Keratinocyte (primary cell): ENCODE data around the gene SLC25A23. TPM values are rescaled to one million over a fixed set of nuclear protein-coding genes. Genes with fewer than 3 reads are reported as not detected.
"Not testable (repeated sequence)": the region's sequence is repeated elsewhere in the genome, so short reads cannot be mapped to it uniquely, and the experiment has no call there.

Experiments used
- DNase-seq: peaks from one replicate; pipeline ENCODE4 v3.0.0-alpha.2; 2011; ENCODE audit warnings: low read depth, missing footprints, low spot score
- FAIRE-seq: peaks from 2 replicates; lab custom pipeline; 2011; peaks lifted over from hg19 to GRCh38; lab: Jason Lieb, UNC
- H2AFZ ChIP-seq: 2 replicates; pipeline ENCODE4 v1.6.0; 2012; ENCODE audit warnings: low read length, control low read depth, inconsistent platforms; ENCODE audit not compliant: control insufficient read depth
- H3K27ac ChIP-seq: 2 replicates; pipeline ENCODE4 v1.5.1; 2011; ENCODE audit warnings: low read length; ENCODE audit not compliant: control insufficient read depth, insufficient read depth
- H3K27me3 ChIP-seq: 3 replicates; pipeline ENCODE4 v1.6.0; 2011; ENCODE audit warnings: low read length; ENCODE audit not compliant: control insufficient read depth, insufficient read depth; ENCODE audit errors: extremely low read depth
- H3K36me3 ChIP-seq, 2 experiments: 2 replicates in 1 of 2; 3 replicates in 1 of 2; pipeline ENCODE4 v1.5.1; 2011; ENCODE audit warnings: low read length in 2 of 2, mild to moderate bottlenecking in 1 of 2; ENCODE audit not compliant: control insufficient read depth in 2 of 2, insufficient read depth in 2 of 2; ENCODE audit errors: extremely low read depth in 1 of 2
- H3K4me1 ChIP-seq: 3 replicates; pipeline ENCODE4 v1.5.1; 2011; ENCODE audit warnings: low read length; ENCODE audit not compliant: control insufficient read depth, insufficient read depth; ENCODE audit errors: extremely low read depth
- H3K4me2 ChIP-seq: 3 replicates; pipeline ENCODE4 v1.6.0; 2011; ENCODE audit warnings: low read depth, low read length; ENCODE audit not compliant: control insufficient read depth, insufficient read depth; ENCODE audit errors: extremely low read depth
- H3K4me3 ChIP-seq, 3 experiments: fragments of 200-600 bp in 1 of 3; sonication (generic) in 1 of 3; 2 replicates in 2 of 3; 3 replicates in 1 of 3; pipeline ENCODE4 v1.5.1; 2011 to 2016; ENCODE audit warnings: low read length in 3 of 3, mild to moderate bottlenecking in 3 of 3, control low read depth in 2 of 3, inconsistent platforms in 1 of 3, low read depth in 1 of 3, mixed read lengths in 1 of 3, mixed run types in 1 of 3, moderate library complexity in 1 of 3; ENCODE audit not compliant: control insufficient read depth in 2 of 3, insufficient read depth in 2 of 3; ENCODE audit errors: extremely low read depth in 1 of 3
- H3K79me2 ChIP-seq: 2 replicates; pipeline ENCODE4 v1.6.0; 2012; ENCODE audit warnings: low read length; ENCODE audit not compliant: control insufficient read depth, insufficient read depth
- H3K9ac ChIP-seq: 3 replicates; pipeline ENCODE4 v1.6.0; 2011; ENCODE audit warnings: low read length; ENCODE audit not compliant: control insufficient read depth, insufficient read depth; ENCODE audit errors: extremely low read depth
- H3K9me1 ChIP-seq: 3 replicates; pipeline ENCODE4 v1.6.0; 2011; ENCODE audit warnings: low read length; ENCODE audit not compliant: control insufficient read depth, insufficient read depth; ENCODE audit errors: extremely low read depth
- H3K9me3 ChIP-seq: 2 replicates; pipeline ENCODE4 v1.5.1; 2012; ENCODE audit warnings: low read depth, low read length; ENCODE audit not compliant: control insufficient read depth
- H4K20me1 ChIP-seq: 3 replicates; pipeline ENCODE4 v1.6.0; 2011; ENCODE audit warnings: low read length; ENCODE audit not compliant: control insufficient read depth, insufficient read depth; ENCODE audit errors: extremely low read depth
- CTCF ChIP-seq, 3 experiments: IDR thresholded peaks in 1 of 3; conservative IDR thresholded peaks in 1 of 3; optimal IDR thresholded peaks in 1 of 3; 2 replicates in 2 of 3; 3 replicates in 1 of 3; pipeline versions ENCODE3 to v1.5.1; 2011; ENCODE audit warnings: low read length in 3 of 3, mild to moderate bottlenecking in 3 of 3, moderate library complexity in 2 of 3, control low read depth in 1 of 3, inconsistent platforms in 1 of 3; ENCODE audit not compliant: insufficient read depth in 2 of 3; ENCODE audit errors: extremely low read depth in 1 of 3
- EZH2 ChIP-seq: IDR thresholded peaks from one replicate; pipeline ENCODE4 v1.6.1; 2012; ENCODE audit warnings: inconsistent platforms, mild to moderate bottlenecking, low read length, moderate library complexity
- dilution Hi-C: fragments of 300-500 bp; cut with MboI; formaldehyde crosslinking; loops from one replicate; pipeline ENCODE4 v1.7.0; 2020; ENCODE audit warnings: low sequenced_read_pairs; ENCODE audit not compliant: extremely low pct_ligation_motif_present
- polyA minus RNA-seq, 3 experiments: library from RNA; depleted of rRNA, polyadenylated mRNA; stranded (reverse); fragments of >200 nt; gene quantifications; 1 replicate in 1 of 3; 2 replicates in 1 of 3; 3 replicates in 1 of 3; pipeline ENCODE4 v1.2.3, GENCODE V29; 2011
- polyA plus RNA-seq, 5 experiments: library from polyadenylated mRNA; depleted of rRNA in 3 of 5; stranded (reverse) in 3 of 5; stranded (forward) in 1 of 5; unstranded in 1 of 5; fragments of >200 nt; gene quantifications; 1 replicate in 1 of 5; 2 replicates in 3 of 5; 3 replicates in 1 of 5; pipeline versions ENCODE4 v1.2.1 to v1.2.3, GENCODE V29; 2011 to 2012; ENCODE audit warnings: missing spikeins in 2 of 5, low read depth in 1 of 5, low replicate concordance in 1 of 5

The SLC25A23 gene
- polyA plus RNA-seq, result 6.4 to 7.7 TPM (median 6.9 TPM) in 3 replicates
- polyA plus RNA-seq (2011; ENCODE audit: low read depth), result 30.3 TPM
- polyA plus RNA-seq (2011; cell fraction: cytosol; rRNA removed), result 8.0 and 12.2 TPM in 2 replicates
- 7.0 and 9.0 TPM in 2 replicates for polyA plus RNA-seq (2011; cell fraction: nucleus; rRNA removed)
- polyA plus RNA-seq (2012; ENCODE audit: low replicate concordance), result 29.0 and 38.5 TPM in 2 replicates
- 6.6 to 43.3 TPM (median 13.9 TPM) in 3 replicates for polyA minus RNA-seq
- polyA minus RNA-seq (2011; cell fraction: cytosol; rRNA and poly(A)+ RNA removed), result 28.0 TPM
- polyA minus RNA-seq (2011; cell fraction: nucleus; rRNA and poly(A)+ RNA removed), result 5.1 and 7.1 TPM in 2 replicates

- Histone ChIP-seq H3K79me2 (no peaks in the 10 kb centered on the region), H4K20me1 (no peaks in the 10 kb centered on the region), H3K9me1 (no peaks in the 10 kb centered on the region), H3K4me3 (peak within 1 kb of the TSS; percentile 64 to 79 (median 74)), H3K9ac (peak within 1 kb of the TSS; percentile 73), H3K9me3 (peaks cover under 1% of the 10 kb centered on the region), H3K36me3 (peaks cover 3% of the 10 kb centered on the region in 2 experiments), H3K4me1 (peaks cover 10% of the 10 kb centered on the region), H3K4me2 (peak within 1 kb of the TSS; percentile 98), H2AFZ (peak within 1 kb of the TSS; percentile 98), H3K27ac (peak within 1 kb of the TSS; percentile 80), H3K27me3 (no peaks in the 10 kb centered on the region)
- dilution Hi-C loops, result no loop called here
- FAIRE-seq, result no peak
- TF ChIP-seq CTCF (optimal IDR thresholded peaks at IDR 0.05 in 1 of 3, IDR thresholded peaks at IDR 0.05 in 1 of 3, conservative IDR thresholded peaks at IDR 0.05 in 1 of 3; ENCODE audit: extremely low read depth in 1 of 3, insufficient read depth in 2 of 3, low read length in 3 of 3) (no peak), EZH2 (no peak)
- DNase-seq, result no peak
Observed at GRCh38 chr19:6459262-6460098, at the start of gene SLC25A23. TSS of gene SLC25A23 (minus strand) at chr19:6459792. CDS start at chr19:6459628, 164 bp downstream.

GRCh38 chr19:6508028-6508771 lies 48.6 kb upstream of the SLC25A23 start:
- H3K4me2 ChIP-seq, DNase-seq, FAIRE-seq, H3K4me1 ChIP-seq, H3K36me3 ChIP-seq, H3K79me2 ChIP-seq, H3K27ac ChIP-seq, H3K9me3 ChIP-seq, H2AFZ ChIP-seq, H3K9ac ChIP-seq, H3K4me3 ChIP-seq, H3K9me1 ChIP-seq, H3K27me3 ChIP-seq, dilution Hi-C loops, H4K20me1 ChIP-seq: not testable (repeated sequence)
